HAP-1 (cell line): Measurements from ENCODE around the gene TRABD.
"Not testable (repeated sequence)": the region's sequence is repeated elsewhere in the genome, so short reads cannot be mapped to it uniquely, and the experiment has no call there.

ENCODE experiments used
- DNase-seq, 2 experiments: peaks; one replicate each; pipeline ENCODE4 v3.0.0-alpha.2; 2016 to 2020; ENCODE audit warnings: low spot score in 2 of 2
- H3K27me3 ChIP-seq: fragments of 250-450 bp; sonication (Bioruptor Pico); 2 replicates; pipeline ENCODE4 v1.5.1; 2020; ENCODE audit warnings: low read depth, mild to moderate bottlenecking, moderate library complexity
- H3K36me3 ChIP-seq: fragments of 250-450 bp; sonication (Bioruptor Pico); replicated peaks from 2 replicates; pipeline ENCODE4 v1.5.1; 2020; ENCODE audit warnings: mild to moderate bottlenecking
- H3K4me1 ChIP-seq: fragments of 250-450 bp; sonication (Bioruptor Pico); 2 replicates; pipeline ENCODE4 v1.5.1; 2020; ENCODE audit warnings: mild to moderate bottlenecking
- H3K4me3 ChIP-seq: fragments of 250-450 bp; sonication (Bioruptor Pico); 2 replicates; pipeline ENCODE4 v1.5.1; 2020; ENCODE audit warnings: mild to moderate bottlenecking, moderate library complexity
- H3K9me3 ChIP-seq: fragments of 250-450 bp; sonication (Bioruptor Pico); 2 replicates; pipeline ENCODE4 v1.5.1; 2020; ENCODE audit warnings: mild to moderate bottlenecking, moderate library complexity
- in situ Hi-C: fragments of 300-500 bp; cut with MboI; formaldehyde crosslinking; loops from 3 replicates; pipeline ENCODE4 v1.14.3; 2020; ENCODE audit warnings: low sequenced_read_pairs, inconsistent platforms, mixed read lengths

Gene TRABD

GRCh38 chr22:50146439-50147238, 39.1 kb upstream of the TRABD start:
- in situ Hi-C loops = no loop called here
- no peaks in the 10 kb centered on the region for H3K4me1 ChIP-seq

GRCh38 chr22:50147258-50148165, 38.2 kb upstream of the TRABD start:
- H3K36me3 ChIP-seq, H3K27me3 ChIP-seq, H3K9me3 ChIP-seq, in situ Hi-C loops, H3K4me1 ChIP-seq, H3K4me3 ChIP-seq, DNase-seq: not testable (repeated sequence)

More at GRCh38 chr22:50146439-50147238, 39.1 kb upstream of the TRABD start:
- DNase-seq = peak; percentile 28 to 66
- Histone ChIP-seq H3K9me3 (no peaks in the 10 kb centered on the region), H3K36me3 (no peaks in the 10 kb centered on the region), H3K4me3 (no peak overlapping the region), H3K27me3 (no peaks in the 10 kb centered on the region)

GRCh38 chr22:50148166-50148500, 37.6 kb upstream of the TRABD start:
- in situ Hi-C loops = no loop called here
- no peaks in the 10 kb centered on the region for H3K27me3 ChIP-seq
- H3K9me3 ChIP-seq = no peaks in the 10 kb centered on the region
- H3K4me1 ChIP-seq = no peaks in the 10 kb centered on the region
- H3K4me3 ChIP-seq = no peak overlapping the region
- no peak for DNase-seq
- H3K36me3 ChIP-seq = no peaks in the 10 kb centered on the region

GRCh38 chr22:50148991-50149721, 36.6 kb upstream of the TRABD start:
- in situ Hi-C loops = no loop called here
- DNase-seq = peak; percentile 63 to 80
- no peaks in the 10 kb centered on the region for H3K27me3 ChIP-seq
- no peaks in the 10 kb centered on the region for H3K36me3 ChIP-seq
- no peak overlapping the region for H3K4me3 ChIP-seq
- no peaks in the 10 kb centered on the region for H3K4me1 ChIP-seq
- H3K9me3 ChIP-seq = no peaks in the 10 kb centered on the region

GRCh38 chr22:50150161-50151129, 35.3 kb upstream of the TRABD start:
- H3K36me3 ChIP-seq = no peaks in the 10 kb centered on the region
- no peaks in the 10 kb centered on the region for H3K4me1 ChIP-seq
- no peak for DNase-seq
- no peak overlapping the region for H3K4me3 ChIP-seq
- in situ Hi-C loops = no loop called here
- H3K9me3 ChIP-seq = no peaks in the 10 kb centered on the region
- H3K27me3 ChIP-seq = no peaks in the 10 kb centered on the region

GRCh38 chr22:50151571-50152537, 33.9 kb upstream of the TRABD start:
- H3K9me3 ChIP-seq = no peaks in the 10 kb centered on the region
- H3K4me1 ChIP-seq = no peaks in the 10 kb centered on the region
- H3K36me3 ChIP-seq = no peaks in the 10 kb centered on the region
- in situ Hi-C loops = no loop called here
- no peaks in the 10 kb centered on the region for H3K27me3 ChIP-seq
- no peak for DNase-seq
- H3K4me3 ChIP-seq = no peak overlapping the region

GRCh38 chr22:50153056-50153755, 32.5 kb upstream of the TRABD start:
- H3K9me3 ChIP-seq = no peaks in the 10 kb centered on the region
- H3K27me3 ChIP-seq = no peaks in the 10 kb centered on the region; the same call in 1 of the 2 replicates
- H3K36me3 ChIP-seq = no peaks in the 10 kb centered on the region
- in situ Hi-C loops = no loop called here
- DNase-seq = no peak
- H3K4me3 ChIP-seq = no peak overlapping the region
- H3K4me1 ChIP-seq = no peaks in the 10 kb centered on the region

- Histone ChIP-seq H3K36me3 (no peaks in the 10 kb centered on the region), H3K4me3 (no peak overlapping the region), H3K9me3 (no peaks in the 10 kb centered on the region), H3K4me1 (no peaks in the 10 kb centered on the region), H3K27me3 (no peaks in the 10 kb centered on the region; the same call in 1 of the 2 replicates)
- in situ Hi-C loops = no loop called here
- DNase-seq = no peak
Observed at GRCh38 chr22:50153756-50154140, 32.0 kb upstream of the TRABD start.

- in situ Hi-C loops = no loop called here
- H3K27me3 ChIP-seq = no peaks in the 10 kb centered on the region; the same call in 1 of the 2 replicates
- DNase-seq = no peak
Observed at GRCh38 chr22:50157709-50158375, 27.9 kb upstream of the TRABD start.

GRCh38 chr22:50160947-50161346, 24.8 kb upstream of the TRABD start:
- no peak overlapping the region for H3K4me3 ChIP-seq
- in situ Hi-C loops = no loop called here

More at GRCh38 chr22:50157709-50158375, 27.9 kb upstream of the TRABD start:
- H3K4me3 ChIP-seq = no peak overlapping the region
- no peaks in the 10 kb centered on the region for H3K36me3 ChIP-seq
- H3K9me3 ChIP-seq = no peaks in the 10 kb centered on the region
- no peaks in the 10 kb centered on the region for H3K4me1 ChIP-seq

More at GRCh38 chr22:50160947-50161346, 24.8 kb upstream of the TRABD start:
- Histone ChIP-seq H3K27me3 (no peaks in the 10 kb centered on the region; the same call in 1 of the 2 replicates), H3K36me3 (no peaks in the 10 kb centered on the region), H3K9me3 (no peaks in the 10 kb centered on the region), H3K4me1 (no peaks in the 10 kb centered on the region)
- DNase-seq = no peak
